SU-DHL-6 (cell line): ENCODE measurements around the gene SLC27A5.

Experiments used
- H2AFZ ChIP-seq: fragments of 200-600 bp; sonication (generic); 2 replicates; pipeline ENCODE4 v1.6.1; 2014; ENCODE audit warnings: low read depth, mild to moderate bottlenecking, moderate library complexity, mixed read lengths, antibody characterized with exemption, low read length; ENCODE audit not compliant: severe bottlenecking
- H3F3A ChIP-seq: fragments of 200-600 bp; shearing (Covaris generic); 2 replicates; pipeline ENCODE4 v1.6.0; 2016; ENCODE audit warnings: antibody characterized with exemption, mild to moderate bottlenecking; ENCODE audit not compliant: insufficient read depth
- H3K27ac ChIP-seq: fragments of 200-600 bp; sonication (generic); 2 replicates; pipeline ENCODE4 v1.5.1; 2016; ENCODE audit warnings: low read depth, mild to moderate bottlenecking, low read length, moderate library complexity, mixed read lengths
- H3K27me3 ChIP-seq: fragments of 200-600 bp; sonication (generic), shearing (Covaris generic); 2 replicates; pipeline ENCODE4 v1.6.0; 2014; ENCODE audit warnings: mild to moderate bottlenecking, low read length
- H3K36me3 ChIP-seq: fragments of 200-600 bp; sonication (generic); 2 replicates; pipeline ENCODE4 v1.6.1; 2014; ENCODE audit warnings: mild to moderate bottlenecking, low read length, mixed read lengths
- H3K4me2 ChIP-seq: fragments of 300-600, 200-600 bp; shearing (Covaris generic), sonication (generic); 2 replicates; pipeline ENCODE4 v1.6.0; 2014; ENCODE audit warnings: low read length, low read depth, mild to moderate bottlenecking; ENCODE audit not compliant: poor library complexity, severe bottlenecking
- H3K4me3 ChIP-seq: fragments of 200-600 bp; sonication (generic); 2 replicates; pipeline ENCODE4 v1.5.1; 2014; ENCODE audit warnings: antibody characterized with exemption, low read length, mild to moderate bottlenecking, mixed read lengths; ENCODE audit not compliant: insufficient read depth, poor library complexity, severe bottlenecking
- H3K79me2 ChIP-seq: fragments of 200-600 bp; sonication (generic); 2 replicates; pipeline ENCODE4 v1.6.1; 2014; ENCODE audit warnings: mild to moderate bottlenecking, low read length, moderate library complexity; ENCODE audit not compliant: insufficient read depth
- H3K9ac ChIP-seq: fragments of 200-600 bp; sonication (generic); 2 replicates; pipeline ENCODE4 v1.7.0; 2014; ENCODE audit warnings: mild to moderate bottlenecking, low read length
- H3K9me2 ChIP-seq: fragments of 200-600 bp; sonication (generic); replicated peaks from 2 replicates; pipeline ENCODE4 v1.6.1; 2014; ENCODE audit warnings: low read length; ENCODE audit not compliant: insufficient read depth
- H3K9me3 ChIP-seq: fragments of 200-600 bp; sonication (generic); 2 replicates; pipeline ENCODE4 v1.6.1; 2014; ENCODE audit warnings: low read length, mixed read lengths; ENCODE audit not compliant: insufficient read depth
- H4K20me1 ChIP-seq: fragments of 200-600 bp; sonication (generic); 2 replicates; pipeline ENCODE4 v1.6.1; 2014; ENCODE audit warnings: low read depth, mild to moderate bottlenecking, antibody characterized with exemption, low read length, moderate library complexity, mixed read lengths
- CTCF ChIP-seq: fragments of 200-600 bp; sonication (generic); IDR thresholded peaks from one replicate; pipeline ENCODE4 v1.5.1; 2017; ENCODE audit warnings: antibody characterized with exemption, mild to moderate bottlenecking, low read length, moderate library complexity; ENCODE audit not compliant: insufficient read depth, poor library complexity, severe bottlenecking
- EZH2phosphoT487 ChIP-seq: fragments of 200-600 bp; sonication (generic), shearing (Covaris generic); conservative IDR thresholded peaks from 2 replicates; pipeline ENCODE4 v1.6.1; 2018; ENCODE audit warnings: mild to moderate bottlenecking, antibody characterized with exemption, low read length, moderate library complexity, mixed read lengths

Gene SLC27A5

GRCh38 chr19:58498316-58499020 is 13.3 kb downstream of the SLC27A5 start:
- no peaks in the 10 kb centered on the region for H3K9me2 ChIP-seq
- H3K79me2 ChIP-seq = no peaks in the 10 kb centered on the region
- H2AFZ ChIP-seq = peak overlapping the region; percentile 86
- no peaks in the 10 kb centered on the region for H3K27me3 ChIP-seq
- H3K9ac ChIP-seq = peak overlapping the region; percentile 59
- H3K4me2 ChIP-seq = peak overlapping the region; percentile 74
- no peaks in the 10 kb centered on the region for H4K20me1 ChIP-seq
- no peak overlapping the region for H3K27ac ChIP-seq
- no peak for TF ChIP-seq CTCF
- TF ChIP-seq EZH2phosphoT487 = no peak
- peak overlapping the region; percentile 66 for H3K4me3 ChIP-seq
- no peaks in the 10 kb centered on the region for H3K36me3 ChIP-seq
- peaks cover 5% of the 10 kb centered on the region; the same call in 1 of the 2 replicates for H3F3A ChIP-seq
- no peaks in the 10 kb centered on the region for H3K9me3 ChIP-seq

- no peak overlapping the region for H3K27ac ChIP-seq
- no peak overlapping the region for H2AFZ ChIP-seq
- no peaks in the 10 kb centered on the region for H3K27me3 ChIP-seq
- peaks cover 5% of the 10 kb centered on the region; the same call in 1 of the 2 replicates for H3F3A ChIP-seq
- no peak overlapping the region for H3K4me3 ChIP-seq
- no peaks in the 10 kb centered on the region for H4K20me1 ChIP-seq
- no peak overlapping the region for H3K9ac ChIP-seq
- H3K9me3 ChIP-seq = no peaks in the 10 kb centered on the region
- TF ChIP-seq EZH2phosphoT487 (no peak), CTCF (no peak)
- H3K9me2 ChIP-seq = no peaks in the 10 kb centered on the region
- H3K79me2 ChIP-seq = no peaks in the 10 kb centered on the region
- no peaks in the 10 kb centered on the region for H3K36me3 ChIP-seq
- peak overlapping the region; percentile 74 for H3K4me2 ChIP-seq
Observed at GRCh38 chr19:58497634-58498170, 14.1 kb downstream of the SLC27A5 start.

GRCh38 chr19:58492265-58492664 is 19.5 kb downstream of the SLC27A5 start:
- Histone ChIP-seq H3F3A (no peaks in the 10 kb centered on the region), H3K4me3 (no peak overlapping the region), H3K9ac (no peak overlapping the region), H3K27ac (no peak overlapping the region), H3K9me3 (no peaks in the 10 kb centered on the region), H3K36me3 (no peaks in the 10 kb centered on the region), H3K79me2 (no peaks in the 10 kb centered on the region), H2AFZ (no peak overlapping the region), H4K20me1 (no peaks in the 10 kb centered on the region), H3K4me2 (no peak overlapping the region), H3K9me2 (no peaks in the 10 kb centered on the region), H3K27me3 (no peaks in the 10 kb centered on the region)
- TF ChIP-seq CTCF = no peak
- no peak for TF ChIP-seq EZH2phosphoT487
